Activated B cell treated with CpG ODN at 0.5 μM for 24 hours (primary cell): ENCODE measurements around the gene OXSR1. TPM values are rescaled to one million over a fixed set of nuclear protein-coding genes. Genes with fewer than 3 reads are reported as not detected.

ENCODE experiments used
- ATAC-seq: fragments of 200-7000 bp; cut with Tn5 transposase; one replicate; pipeline ENCODE4 v1.10.0; 2021; ENCODE audit warnings: low read depth, mild to moderate bottlenecking, moderate library complexity
- CTCF ChIA-PET: fragments of 350-600 bp; sonication (Branson Sonifier 250); formaldehyde crosslinking; loops from one replicate; lab custom pipeline; 2021; ENCODE audit warnings: antibody characterized with exemption; lab: Charles Lee
- POLR2A ChIA-PET: fragments of 350-600 bp; sonication (Branson Sonifier 250); formaldehyde crosslinking; loops from one replicate; lab custom pipeline; 2021; ENCODE audit warnings: antibody characterized with exemption; lab: Charles Lee
- DNase-seq: peaks from one replicate; pipeline ENCODE4 v3.0.0; 2022
- H3K27ac Mint-ChIP-seq: one replicate; pipeline ENCODE4 v1.8.0; 2020; ENCODE audit warnings: mixed read lengths
- H3K27me3 Mint-ChIP-seq: one replicate; pipeline ENCODE4 v1.8.0; 2021; ENCODE audit warnings: mixed read lengths
- H3K36me3 Mint-ChIP-seq: one replicate; pipeline ENCODE4 v1.8.0; 2021; ENCODE audit warnings: low read depth, mixed read lengths
- H3K4me1 Mint-ChIP-seq: one replicate; pipeline ENCODE4 v1.8.0; 2021; ENCODE audit warnings: mixed read lengths
- H3K4me3 Mint-ChIP-seq: one replicate; pipeline ENCODE4 v1.8.0; 2020; ENCODE audit warnings: mild to moderate bottlenecking, mixed read lengths
- H3K9me3 Mint-ChIP-seq: one replicate; pipeline ENCODE4 v1.8.0; 2020; ENCODE audit warnings: mixed read lengths
- CTCF ChIP-seq: fragments of 200-600 bp; IDR thresholded peaks from one replicate; pipeline ENCODE4 v1.8.0; 2022; ENCODE audit warnings: antibody characterized with exemption, mild to moderate bottlenecking
- intact Hi-C: fragments of 100-400 bp; cut with micrococcal nuclease; formaldehyde crosslinking; loops from one replicate; pipeline ENCODE4 v1.15.1; 2024
- total RNA-seq: library from RNA; stranded (reverse); gene quantifications from 2 replicates; pipeline ENCODE4 v1.2.3, GENCODE V29; 2022

Gene OXSR1
- total RNA-seq, 1 donor from 2014 or later = 40.2 TPM

DNA sequence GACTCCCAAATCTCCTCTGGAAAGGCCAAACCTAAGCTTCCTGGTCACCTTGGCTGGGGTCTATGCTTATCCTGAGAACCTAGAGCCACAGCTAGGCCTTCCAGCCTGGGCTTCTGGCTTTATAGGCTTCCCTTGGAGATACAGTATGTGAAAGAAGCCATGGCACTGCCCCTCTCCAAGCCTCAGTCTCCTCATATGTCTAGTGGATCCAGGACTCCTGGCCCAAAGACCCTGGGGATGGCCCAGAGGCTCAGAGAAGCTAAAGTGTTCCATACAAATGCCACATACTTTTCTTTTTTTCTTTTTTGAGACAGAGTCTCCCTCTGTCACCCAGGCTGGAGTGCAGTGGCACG is 37.1 kb upstream of the OXSR1 start:
- TF ChIP-seq CTCF = no peak
- Mint-ChIP-seq H3K9me3 (no peaks in the 10 kb centered on the region), H3K36me3 (peaks cover 89% of the 10 kb centered on the region), H3K4me1 (peaks cover 7% of the 10 kb centered on the region), H3K4me3 (no peak overlapping the region), H3K27ac (no peak overlapping the region), H3K27me3 (no peaks in the 10 kb centered on the region)
- intact Hi-C loops = no loop called here
- ChIA-PET POLR2A (interaction anchor here (1.7 kb wide), 1 partner anchor 8 kb away, joined by 7 read pairs; the partner anchor contains the start of gene ACAA1), CTCF (interaction anchor here (0.9 kb wide), 1 partner anchor 218 kb away, joined by 3 read pairs; the partner anchor contains the start of gene XYLB)
- no peak for ATAC-seq
- DNase-seq = no peak

DNA sequence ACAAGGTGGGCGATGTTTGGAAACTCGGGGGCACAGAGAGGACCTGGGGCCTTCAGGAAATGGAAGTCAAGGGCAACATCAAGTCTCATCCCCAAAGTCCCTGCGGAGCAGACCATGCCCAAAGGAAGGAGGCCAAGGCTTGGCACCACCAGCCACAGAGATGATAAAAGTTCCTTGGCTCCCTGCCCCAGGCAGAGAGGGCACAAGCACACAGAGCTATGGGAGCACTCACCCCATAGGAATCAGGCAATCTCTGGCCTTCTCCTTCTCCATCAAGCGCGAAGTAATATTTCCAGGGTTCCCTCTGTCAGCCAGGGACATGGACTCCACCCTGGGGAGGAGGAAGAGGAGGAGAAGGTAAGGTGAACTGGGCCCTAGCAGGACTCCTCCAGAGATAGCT is 36.3 kb upstream of the OXSR1 start:
- intact Hi-C loops = no loop called here
- POLR2A ChIA-PET = interaction anchor here (1.7 kb wide), 1 partner anchor 8 kb away, joined by 7 read pairs; the partner anchor contains the start of gene ACAA1
- no peak for ATAC-seq
- no peak for DNase-seq
- CTCF ChIA-PET = no interaction called here
- Mint-ChIP-seq H3K27me3 (no peaks in the 10 kb centered on the region), H3K27ac (no peak overlapping the region), H3K36me3 (peaks cover 90% of the 10 kb centered on the region), H3K9me3 (no peaks in the 10 kb centered on the region), H3K4me3 (no peak overlapping the region), H3K4me1 (peaks cover 10% of the 10 kb centered on the region)
- TF ChIP-seq CTCF = no peak

- H3K9me3 Mint-ChIP-seq = no peaks in the 10 kb centered on the region
- H3K27me3 Mint-ChIP-seq = no peaks in the 10 kb centered on the region
- H3K4me1 Mint-ChIP-seq = peaks cover 23% of the 10 kb centered on the region
- ChIA-PET CTCF (interaction anchor here (0.7 kb wide), 1 partner anchor 24 kb away, joined by 3 read pairs; no protein-coding TSS in a partner anchor), POLR2A (no interaction called here)
- no peak for TF ChIP-seq CTCF
- H3K36me3 Mint-ChIP-seq = peaks cover 79% of the 10 kb centered on the region
- intact Hi-C loops = no loop called here
- DNase-seq (no peak), ATAC-seq (no peak)
- no peak overlapping the region for H3K4me3 Mint-ChIP-seq
- H3K27ac Mint-ChIP-seq = no peak overlapping the region
Observed at GRCh38 chr3:38130631-38131065, 34.7 kb upstream of the OXSR1 start.

DNA sequence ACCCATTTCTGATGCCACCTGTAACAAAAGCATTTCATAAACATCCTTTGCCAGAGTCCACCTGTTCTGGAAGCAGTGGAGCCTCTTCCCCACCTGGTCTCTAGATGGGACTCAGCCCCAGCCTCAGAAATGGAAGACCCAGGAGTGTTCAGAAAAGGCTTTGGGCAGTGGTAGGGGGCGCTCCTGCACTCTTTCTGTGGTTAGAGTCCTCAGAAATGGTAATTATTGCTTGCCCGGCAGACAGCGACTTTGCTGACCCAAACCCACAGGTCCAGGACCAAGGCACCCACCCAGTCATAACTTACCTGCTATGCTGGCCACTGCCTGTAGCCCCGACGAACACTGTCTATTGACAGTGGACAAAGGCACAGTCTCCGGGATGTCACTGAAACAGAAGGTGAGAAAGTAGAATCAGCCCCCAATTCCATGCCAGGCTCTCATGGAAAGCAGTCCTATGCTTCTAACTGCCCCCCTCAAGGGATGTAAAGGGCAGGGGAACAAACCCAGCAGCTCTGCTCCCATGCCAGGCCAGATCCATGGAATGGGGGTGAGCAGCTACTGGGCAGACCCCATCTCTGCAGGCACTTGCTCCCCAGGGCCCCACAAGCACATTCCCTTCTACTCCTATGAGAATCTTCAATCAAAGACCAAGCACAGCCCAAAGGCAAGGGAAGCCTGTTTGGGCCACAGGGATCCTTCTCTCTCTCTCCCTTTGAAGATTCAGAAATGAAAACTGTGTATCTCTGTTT is 33.5 kb upstream of the OXSR1 start:
- TF ChIP-seq CTCF = no peak
- H3K9me3 Mint-ChIP-seq = no peaks in the 10 kb centered on the region
- intact Hi-C loops = no loop called here
- POLR2A ChIA-PET = no interaction called here
- CTCF ChIA-PET = no interaction called here
- H3K27ac Mint-ChIP-seq = no peak overlapping the region
- H3K4me1 Mint-ChIP-seq = peaks cover 30% of the 10 kb centered on the region
- DNase-seq = no peak
- H3K4me3 Mint-ChIP-seq = no peak overlapping the region
- no peaks in the 10 kb centered on the region for H3K27me3 Mint-ChIP-seq
- ATAC-seq = no peak
- peaks cover 68% of the 10 kb centered on the region for H3K36me3 Mint-ChIP-seq

DNA sequence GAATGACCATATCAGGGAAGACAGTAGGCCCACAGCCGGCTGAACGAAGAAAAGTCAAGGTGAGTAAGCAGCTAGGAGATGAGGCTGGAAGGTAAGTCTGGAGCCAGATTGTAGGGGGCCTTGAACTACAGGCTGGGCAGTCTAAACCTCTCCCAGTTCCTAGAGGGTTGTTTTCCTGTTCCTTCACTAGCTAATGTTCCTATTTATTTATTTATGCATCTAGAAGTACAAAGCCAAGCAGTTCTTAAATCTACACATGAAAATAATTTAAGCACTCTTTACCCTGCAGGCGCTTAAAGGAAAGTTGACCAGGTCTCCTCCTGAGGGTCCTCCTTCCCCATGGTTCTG is 32.2 kb upstream of the OXSR1 start:
- intact Hi-C loops = no loop called here
- H3K4me1 Mint-ChIP-seq = peaks cover 41% of the 10 kb centered on the region
- CTCF ChIA-PET = no interaction called here
- no peaks in the 10 kb centered on the region for H3K9me3 Mint-ChIP-seq
- H3K27ac Mint-ChIP-seq = no peak overlapping the region
- DNase-seq (no peak), ATAC-seq (no peak)
- peaks cover 59% of the 10 kb centered on the region for H3K36me3 Mint-ChIP-seq
- H3K4me3 Mint-ChIP-seq = no peak overlapping the region
- POLR2A ChIA-PET = interaction anchor here (0.6 kb wide), 1 partner anchor 33 kb away, joined by 12 read pairs; no protein-coding TSS in a partner anchor
- no peak for TF ChIP-seq CTCF
- H3K27me3 Mint-ChIP-seq = no peaks in the 10 kb centered on the region
